HG03442 (cell line): ENCODE data around the gene COQ9.
"Not testable (repeated sequence)": the region's sequence is repeated elsewhere in the genome, so short reads cannot be mapped to it uniquely, and the experiment has no call there.

Source experiments
- ATAC-seq: cut with Tn5 transposase; IDR thresholded peaks from one replicate; pipeline ENCODE4 v1.9.1; 2021; ENCODE audit warnings: mild to moderate bottlenecking, moderate library complexity; ENCODE audit not compliant: unreplicated experiment

Gene COQ9

DNA sequence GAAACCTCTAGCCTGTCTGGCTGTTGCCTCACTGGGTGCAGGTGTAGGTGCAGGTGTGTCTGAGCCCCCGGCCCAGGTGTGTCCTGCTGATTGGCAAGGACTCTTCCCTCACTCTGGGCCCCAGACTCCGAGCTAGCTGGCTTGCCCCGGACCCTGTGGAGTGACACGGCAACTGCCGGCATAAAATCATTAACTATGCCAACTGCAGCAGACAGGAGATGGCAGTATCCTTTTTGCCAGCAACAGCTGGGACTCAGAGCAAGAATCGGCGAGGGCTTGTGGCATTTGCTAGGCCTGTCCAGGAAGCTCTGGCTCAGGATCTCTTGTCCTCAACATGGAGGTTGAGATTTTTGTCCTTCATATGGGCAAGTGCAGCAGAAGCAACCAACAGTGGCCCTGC, 20.9 kb upstream of the COQ9 start:
- no peak for ATAC-seq

DNA sequence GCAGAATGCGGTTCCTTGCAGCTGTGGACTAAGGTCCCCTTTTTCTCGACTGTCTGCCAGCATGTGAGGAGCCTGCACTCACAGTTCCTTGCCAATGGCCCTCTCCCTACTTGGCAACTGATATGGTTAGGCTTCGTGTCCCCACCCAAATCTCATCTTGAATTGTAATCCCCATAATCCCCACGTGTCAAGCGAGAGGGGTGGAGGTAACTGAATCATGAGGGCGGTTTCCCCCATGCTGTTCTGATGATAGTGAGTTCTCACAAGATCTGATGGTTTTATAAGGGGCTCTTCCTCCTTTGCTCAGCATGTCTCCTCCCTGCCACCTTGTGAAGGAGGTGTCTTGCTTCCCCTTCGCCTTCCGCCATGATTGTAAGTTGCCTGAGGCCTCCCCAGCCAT, 20.0 kb upstream of the COQ9 start:
- no peak for ATAC-seq

GRCh38 chr16:57427824-57428223, 19.5 kb upstream of the COQ9 start:
- ATAC-seq, result no peak

GRCh38 chr16:57430955-57431354, 16.3 kb upstream of the COQ9 start:
- ATAC-seq, result no peak

- ATAC-seq, result no peak
These were observed 14.8 kb upstream of the COQ9 start for GRCh38 chr16:57432505-57432904.

GRCh38 chr16:57432989-57433388, 14.3 kb upstream of the COQ9 start:
- ATAC-seq, result no peak

- ATAC-seq, result no peak
These were observed 13.3 kb upstream of the COQ9 start for GRCh38 chr16:57434003-57434402.

- ATAC-seq, result no peak
These were observed 11.4 kb upstream of the COQ9 start for GRCh38 chr16:57435838-57436237.

DNA sequence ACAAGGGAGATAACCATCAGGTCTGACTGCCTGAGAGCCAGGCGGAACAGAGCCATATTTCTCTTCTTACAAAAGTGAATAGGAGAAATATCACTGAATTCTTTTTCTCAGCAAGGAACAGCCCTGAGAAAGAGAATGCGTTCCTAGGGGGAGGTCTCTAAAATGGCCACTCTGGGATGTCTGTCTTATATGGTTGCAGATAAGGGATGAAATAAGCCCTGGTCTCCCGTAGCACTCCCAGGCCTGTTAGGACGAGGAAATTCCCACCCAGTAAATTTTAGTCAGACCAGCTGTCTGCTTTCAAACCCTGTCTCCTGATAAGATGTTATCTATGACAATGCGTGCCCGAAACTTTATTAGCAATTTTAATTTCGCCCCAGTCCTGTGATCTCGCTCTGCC, 7.3 kb upstream of the COQ9 start:
- not testable (repeated sequence) for ATAC-seq

DNA sequence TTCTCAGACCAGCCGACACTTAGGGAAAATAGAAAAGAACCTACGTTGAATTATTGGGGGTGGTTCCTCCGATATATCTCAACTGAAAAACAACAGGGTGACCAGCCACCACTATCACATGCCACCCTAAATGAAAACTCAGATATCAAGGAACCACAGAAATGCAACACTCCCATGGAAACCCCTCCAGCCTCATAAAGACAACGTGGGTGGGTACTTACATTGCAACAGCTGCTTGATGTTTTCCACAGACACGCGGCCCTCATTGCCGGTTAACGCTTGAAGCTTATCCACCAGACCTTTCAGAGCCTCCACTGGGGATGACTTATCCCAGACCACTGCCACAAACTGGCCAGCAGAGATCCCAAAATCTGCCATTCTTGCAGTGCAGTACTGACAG, 6.7 kb upstream of the COQ9 start:
- not testable (repeated sequence) for ATAC-seq

DNA sequence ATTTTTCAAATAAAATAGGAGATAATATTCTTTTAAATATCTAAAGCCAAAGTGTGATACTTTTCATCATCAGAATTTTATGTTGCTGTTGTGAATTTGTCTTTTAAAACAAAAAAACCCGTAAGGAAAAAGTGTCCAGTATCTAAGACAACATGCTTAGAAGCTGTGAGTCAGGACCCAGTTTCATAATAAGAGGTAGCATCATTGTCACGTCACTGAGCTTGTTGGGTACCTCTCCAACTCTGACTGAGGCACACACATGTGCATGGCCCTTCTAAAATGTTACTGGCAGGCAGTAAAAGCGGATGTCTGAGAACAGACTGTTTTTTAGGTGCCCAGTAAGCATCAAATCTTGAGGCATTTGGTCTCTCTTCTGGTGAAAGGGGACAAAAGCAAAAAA, 2.6 kb upstream of the COQ9 start:
- ATAC-seq, result no peak

- no peak for ATAC-seq
These were observed 1.8 kb upstream of the COQ9 start for GRCh38 chr16:57445510-57445909.

DNA sequence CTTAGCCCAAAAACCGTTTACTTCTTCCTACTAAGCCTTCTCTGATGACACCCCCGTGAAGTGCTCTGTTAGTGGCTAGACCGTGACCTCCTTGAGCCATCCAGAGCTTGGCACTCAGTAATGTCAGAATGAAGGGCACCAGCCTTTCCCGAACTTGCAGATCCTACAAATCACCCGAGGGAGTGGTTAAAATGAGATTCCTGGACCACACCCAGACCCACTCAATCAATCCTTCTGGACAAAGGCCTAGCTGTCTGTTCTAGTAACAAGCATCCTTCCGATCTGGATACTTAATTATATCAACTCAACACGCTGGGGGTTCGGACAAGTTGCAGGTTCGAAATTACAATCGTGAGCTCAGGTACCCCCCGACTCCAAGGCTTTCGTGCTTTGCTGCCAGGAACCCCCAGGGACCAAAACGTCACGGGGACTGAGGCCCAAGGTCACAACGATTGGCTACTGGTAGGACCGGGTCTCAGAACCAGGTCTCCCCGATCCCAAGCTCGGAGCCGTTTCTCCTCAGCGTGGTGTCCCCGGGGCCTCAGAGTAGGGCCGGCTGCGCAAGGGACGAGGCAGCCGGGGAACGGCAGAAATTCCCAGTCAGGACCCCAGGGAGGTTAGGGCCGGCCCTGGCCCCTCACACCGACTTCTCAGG, 621 bp upstream of the COQ9 start:
- peak; percentile 16 for ATAC-seq

DNA sequence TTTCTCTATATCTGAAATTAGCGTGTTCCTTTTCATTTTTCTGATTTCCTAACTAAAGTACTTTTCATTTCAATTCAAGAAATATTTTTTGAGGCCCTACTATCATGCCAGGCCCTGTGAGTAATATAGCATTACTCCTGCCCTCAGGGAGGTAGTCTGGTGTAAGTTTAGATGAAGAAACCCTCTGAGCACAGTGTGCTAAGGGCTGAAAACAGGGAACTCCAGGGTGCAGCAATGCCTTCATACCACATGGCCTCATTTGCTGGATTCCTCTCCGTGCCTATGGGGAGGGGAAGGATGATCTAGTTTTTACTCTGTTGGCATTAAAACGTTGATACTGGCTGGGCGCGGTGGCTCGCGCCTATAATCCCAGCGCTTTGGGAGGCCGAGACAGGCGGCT, 4.7 kb downstream of the COQ9 start:
- no peak for ATAC-seq

GRCh38 chr16:57462209-57462977, 15.1 kb downstream of the COQ9 start, which contains the start of gene POLR2C:
POLR2C (plus strand) TSS chr16:57462679; CDS start chr16:57462725, 46 bp downstream.
- peak; percentile 89 for ATAC-seq

DNA sequence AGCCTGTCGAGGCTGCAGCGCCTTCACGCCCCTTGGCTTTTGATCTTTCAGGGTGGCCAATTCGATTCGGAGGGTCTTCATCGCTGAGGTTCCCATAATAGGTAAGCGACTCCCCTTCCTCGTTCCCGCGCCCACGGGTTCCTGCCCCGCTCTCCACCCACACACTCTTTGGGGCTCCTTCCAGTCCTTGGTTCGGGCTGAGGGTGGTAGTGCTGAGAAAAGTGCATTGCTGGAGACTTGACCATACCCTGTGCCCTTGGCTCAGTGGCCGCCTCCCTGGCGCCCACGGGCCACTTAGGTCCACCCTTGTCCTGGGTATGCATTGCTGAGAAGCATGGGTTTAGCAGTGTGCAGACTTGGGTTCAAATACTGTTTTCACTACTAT, 15.7 kb downstream of the COQ9 start:
- ATAC-seq, result no peak

GRCh38 chr16:57464523-57464922, 17.2 kb downstream of the COQ9 start:
- ATAC-seq, result no peak

- ATAC-seq, result no peak
These were observed 21.1 kb downstream of the COQ9 start for GRCh38 chr16:57468346-57468745.

DNA sequence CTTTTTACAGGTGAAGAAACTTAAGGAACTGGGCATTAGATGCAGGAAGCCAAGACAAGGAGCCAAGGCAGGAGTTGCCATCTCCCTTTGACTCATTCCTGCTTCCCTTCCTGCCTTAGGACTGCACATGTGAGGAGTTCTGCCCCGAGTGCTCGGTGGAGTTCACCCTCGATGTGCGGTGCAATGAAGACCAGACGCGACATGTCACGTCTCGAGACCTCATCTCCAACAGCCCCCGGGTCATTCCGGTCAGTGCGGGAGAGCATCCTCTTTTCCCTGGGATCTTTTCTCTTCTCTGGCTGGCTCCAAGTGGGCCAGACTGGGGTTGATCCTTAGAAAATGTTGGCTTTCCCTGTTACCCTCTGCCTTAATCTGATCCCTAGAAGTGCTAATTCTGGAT, 21.8 kb downstream of the COQ9 start:
- no peak for ATAC-seq

DNA sequence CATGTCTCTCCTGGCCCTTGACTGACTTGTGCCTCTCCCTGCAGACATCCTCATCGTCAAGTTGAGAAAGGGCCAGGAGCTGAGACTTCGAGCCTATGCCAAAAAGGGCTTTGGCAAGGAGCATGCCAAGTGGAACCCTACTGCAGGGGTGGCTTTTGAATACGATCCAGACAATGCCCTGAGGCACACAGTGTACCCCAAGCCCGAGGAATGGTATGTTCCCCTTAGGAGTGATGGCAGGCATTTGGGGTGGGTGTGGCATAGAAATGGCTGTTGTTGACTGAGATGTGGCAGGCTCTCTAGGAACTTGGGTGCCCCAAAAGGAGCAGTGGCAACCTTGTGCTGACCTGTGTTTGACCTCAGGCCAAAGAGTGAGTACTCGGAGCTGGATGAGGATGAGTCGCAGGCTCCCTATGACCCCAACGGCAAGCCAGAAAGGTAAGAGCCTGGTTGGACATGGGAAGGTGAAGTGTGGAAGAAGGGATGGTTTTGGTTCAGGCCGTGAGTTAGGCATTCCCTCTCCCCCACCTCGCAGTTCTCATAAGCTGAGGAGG, 22.7 kb downstream of the COQ9 start:
- ATAC-seq, result no peak

- no peak for ATAC-seq
These were observed 23.4 kb downstream of the COQ9 start for GRCh38 chr16:57470711-57471110.

GRCh38 chr16:57471209-57471608, 23.9 kb downstream of the COQ9 start:
- no peak for ATAC-seq
